Activated CD4-positive, CD25-positive, alpha-beta regulatory T cell treated with anti-CD3 and anti-CD28 coated beads, Interleukin-2, amount 50 U/mL, for 16 hours (primary cell): ENCODE data around the gene CTBP1.

ENCODE experiments used
- DNase-seq: peaks from one replicate; pipeline ENCODE4 v3.0.0-alpha.2; 2020; ENCODE audit warnings: low read depth, low spot score

CTBP1 gene

GRCh38 chr4:1250527-1250812 is 1.5 kb upstream of the CTBP1 start:
- DNase-seq: no peak

GRCh38 chr4:1249731-1250526 is 999 bp upstream of the CTBP1 start:
- no peak for DNase-seq

GRCh38 chr4:1249148-1249730 is 309 bp upstream of the CTBP1 start:
- peak; percentile 72 for DNase-seq

DNA sequence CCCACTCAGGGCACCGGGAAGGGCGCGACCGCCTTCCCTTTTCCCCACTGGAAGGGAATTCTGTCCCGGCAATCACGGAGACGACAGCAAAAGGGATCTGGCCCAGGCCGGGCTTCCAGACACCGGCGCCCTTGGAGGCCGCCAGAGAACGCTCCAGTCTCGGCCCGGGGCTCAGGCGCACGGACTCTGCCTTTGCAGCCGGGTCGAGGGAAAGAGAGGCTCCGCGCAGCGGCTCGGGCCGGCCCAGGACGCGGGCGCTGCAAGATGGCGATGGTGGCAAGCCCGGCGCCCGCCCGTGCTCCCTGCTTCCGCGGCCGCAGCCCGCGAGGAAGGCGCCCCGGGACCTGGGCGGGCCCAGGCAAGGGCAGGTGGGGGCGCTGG is 1.1 kb downstream of the CTBP1 start:
- DNase-seq: no peak

DNA sequence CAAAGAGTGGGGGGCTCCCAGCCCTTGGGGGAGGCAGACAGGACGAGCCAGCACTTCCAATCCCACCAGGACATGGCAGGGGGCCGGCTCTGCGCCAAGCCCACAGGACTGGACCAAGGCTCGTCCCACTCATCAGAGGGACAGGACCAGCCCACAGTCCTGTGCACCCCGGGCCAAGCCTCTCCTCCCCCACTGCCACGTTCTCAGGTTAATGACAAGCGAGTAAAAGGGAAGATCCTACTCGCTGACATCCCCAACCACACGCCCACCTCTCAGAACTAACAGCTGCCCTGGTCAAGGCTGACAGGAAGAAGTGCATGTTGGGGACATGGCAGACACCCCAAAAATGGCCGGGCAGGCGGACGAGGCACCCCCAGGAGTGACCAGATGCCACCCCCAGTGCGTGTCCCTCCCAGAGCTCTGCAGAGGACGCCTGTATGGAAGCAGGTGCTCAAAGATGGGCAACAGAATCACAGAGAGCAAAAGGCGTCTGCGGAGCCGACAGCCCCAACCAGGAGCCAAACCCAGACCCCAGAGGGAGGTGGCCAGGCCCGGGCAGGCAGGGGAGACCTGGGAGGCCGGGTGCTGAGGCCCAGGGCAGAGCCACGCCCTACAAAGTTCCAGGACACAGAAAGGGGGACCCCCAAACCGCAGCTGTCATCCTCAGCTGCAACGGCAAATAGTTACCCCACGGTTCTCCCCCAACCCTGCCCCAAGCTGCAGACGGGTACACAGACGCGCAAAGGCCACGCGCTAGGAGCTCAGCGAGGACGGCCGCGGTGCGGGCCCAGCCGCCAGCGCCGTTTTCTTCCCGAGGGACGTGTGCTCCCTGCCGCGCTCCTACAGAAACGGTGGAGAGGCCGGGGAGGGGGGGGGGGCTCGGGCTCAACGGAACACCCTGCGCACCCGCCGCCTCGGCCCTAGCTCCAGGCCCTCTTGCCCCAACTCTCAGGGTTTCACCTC is 1.7 kb downstream of the CTBP1 start:
- no peak for DNase-seq

GRCh38 chr4:1246111-1246881 is 2.6 kb downstream of the CTBP1 start:
- no peak for DNase-seq

DNA sequence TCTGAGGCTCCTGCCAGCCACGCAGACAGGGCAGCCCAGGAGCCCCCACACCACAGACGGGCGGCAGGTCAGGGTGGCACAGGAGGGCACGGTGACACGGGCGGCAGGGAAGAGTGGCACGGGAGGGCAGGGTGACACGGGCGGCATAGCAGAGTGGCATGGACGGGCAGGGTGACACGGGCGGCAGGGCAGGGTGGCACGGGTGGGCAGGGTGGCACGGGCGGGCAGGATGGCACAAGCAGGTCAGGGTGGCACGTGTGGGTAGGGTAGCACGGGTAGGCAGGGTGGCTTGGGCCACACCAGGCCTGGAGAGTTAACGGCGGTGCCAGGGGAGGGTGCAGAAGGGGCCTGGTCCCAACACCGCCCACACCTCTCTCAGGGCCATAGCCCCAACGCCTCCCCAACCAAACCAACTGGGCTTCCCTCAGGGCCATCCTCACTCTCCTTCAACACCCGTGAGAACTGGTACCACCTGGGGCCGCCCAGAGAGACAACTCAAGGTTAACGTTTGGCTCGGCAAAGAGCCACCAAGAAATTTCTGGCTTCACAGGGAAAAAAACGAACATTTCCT is 3.4 kb downstream of the CTBP1 start:
- DNase-seq: no peak

DNA sequence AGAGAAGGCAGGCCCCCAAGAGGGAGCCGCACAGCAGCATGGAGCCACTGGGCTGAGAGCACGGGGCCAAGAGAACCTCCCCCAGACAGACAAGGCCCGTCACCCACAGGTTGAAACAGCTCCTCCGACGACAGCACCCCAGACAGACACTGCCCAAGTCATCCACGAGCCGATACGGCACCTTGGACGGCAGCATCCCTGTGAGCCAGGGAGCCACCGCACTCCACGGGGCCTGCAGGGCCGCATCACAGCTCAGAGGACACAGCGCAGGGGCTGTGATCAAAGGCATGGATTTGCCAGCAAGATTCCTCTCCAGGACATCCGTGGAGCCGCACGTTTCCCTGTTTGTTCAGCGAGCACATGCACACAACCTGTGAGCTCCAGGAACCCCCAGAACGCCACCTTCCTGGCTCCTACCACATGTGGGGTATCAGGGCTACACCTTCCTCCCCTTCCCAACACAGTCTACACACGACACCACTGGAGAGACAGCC is 3.9 kb downstream of the CTBP1 start:
- DNase-seq: no peak

- DNase-seq: no peak
These were observed 4.6 kb downstream of the CTBP1 start for GRCh38 chr4:1244081-1244977.

DNA sequence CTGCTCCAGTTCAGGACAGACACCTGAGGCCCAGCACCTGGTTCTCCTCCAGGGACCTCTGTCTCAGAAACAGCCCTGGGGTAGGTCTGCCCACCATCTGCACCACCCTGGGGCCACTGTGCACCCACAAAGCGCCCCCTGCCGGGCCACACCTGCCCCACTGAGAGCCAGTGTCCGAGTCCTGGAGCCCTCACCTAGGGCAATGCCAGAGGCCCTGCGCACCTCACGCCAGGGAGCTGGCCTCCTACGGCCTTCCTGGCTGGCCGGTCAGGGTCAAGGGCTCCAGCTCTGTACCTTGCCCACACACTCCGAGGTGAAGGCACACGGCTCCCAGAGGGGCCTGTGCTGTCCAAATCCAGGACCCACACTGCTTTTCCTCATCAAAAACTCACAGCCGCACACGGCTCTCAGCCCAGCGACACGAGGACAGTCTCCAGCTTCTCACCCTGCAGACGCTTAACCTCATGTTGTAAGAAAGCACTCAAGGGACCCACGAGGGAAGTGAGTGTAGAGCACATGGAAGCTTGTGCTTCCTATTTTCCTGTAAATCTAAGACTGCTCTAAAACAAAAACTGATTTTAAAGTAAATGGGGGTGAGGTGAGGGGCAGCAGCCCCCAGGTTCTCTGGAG is 5.4 kb downstream of the CTBP1 start:
- DNase-seq: no peak

GRCh38 chr4:1242506-1243450 is 6.2 kb downstream of the CTBP1 start:
- no peak for DNase-seq

GRCh38 chr4:1241936-1242505 is 6.9 kb downstream of the CTBP1 start:
- no peak for DNase-seq

GRCh38 chr4:1241466-1241935 is 7.4 kb downstream of the CTBP1 start:
- DNase-seq: no peak

GRCh38 chr4:1240721-1241465 is 8.0 kb downstream of the CTBP1 start:
- no peak for DNase-seq

GRCh38 chr4:1239950-1240307 is 9.0 kb downstream of the CTBP1 start:
- DNase-seq: no peak

GRCh38 chr4:1239141-1239949 is 9.6 kb downstream of the CTBP1 start:
- no peak for DNase-seq

DNA sequence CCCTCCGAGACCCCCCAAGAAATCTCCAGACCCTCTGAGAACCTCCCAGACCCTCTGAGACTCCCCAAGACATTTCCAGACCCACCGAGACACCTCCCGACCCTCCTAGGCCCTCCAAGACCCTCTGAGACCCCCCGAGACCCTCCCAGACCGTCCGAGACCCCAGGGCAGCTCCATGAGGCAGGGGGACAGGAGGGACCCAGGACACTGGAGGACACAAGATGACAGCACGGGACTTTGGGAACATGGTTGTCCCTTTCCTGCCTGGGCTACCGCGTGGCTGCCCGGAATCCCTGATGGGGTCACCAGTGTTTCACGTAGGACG is 10.3 kb downstream of the CTBP1 start:
- DNase-seq: no peak
